Erythroblast (primary cell): Measurements from ENCODE around the gene NCBP2L.

Experiments
- GATA1 ChIP-seq: IDR thresholded peaks from 2 replicates; pipeline ENCODE4 v1.6.1; 2011; ENCODE audit warnings: low read depth, mild to moderate bottlenecking, control low read depth, low read length, moderate library complexity
- POLR2A ChIP-seq: IDR thresholded peaks from 2 replicates; pipeline ENCODE4 v1.6.1; 2011; ENCODE audit warnings: mild to moderate bottlenecking, low read length

- TF ChIP-seq POLR2A (no peak), GATA1 (no peak)
Measured at GRCh38 chrX:107729558-107730297, 47.8 kb upstream of the NCBP2L start.
